ENCODE measurements around the gene HDDC2.

DNA sequence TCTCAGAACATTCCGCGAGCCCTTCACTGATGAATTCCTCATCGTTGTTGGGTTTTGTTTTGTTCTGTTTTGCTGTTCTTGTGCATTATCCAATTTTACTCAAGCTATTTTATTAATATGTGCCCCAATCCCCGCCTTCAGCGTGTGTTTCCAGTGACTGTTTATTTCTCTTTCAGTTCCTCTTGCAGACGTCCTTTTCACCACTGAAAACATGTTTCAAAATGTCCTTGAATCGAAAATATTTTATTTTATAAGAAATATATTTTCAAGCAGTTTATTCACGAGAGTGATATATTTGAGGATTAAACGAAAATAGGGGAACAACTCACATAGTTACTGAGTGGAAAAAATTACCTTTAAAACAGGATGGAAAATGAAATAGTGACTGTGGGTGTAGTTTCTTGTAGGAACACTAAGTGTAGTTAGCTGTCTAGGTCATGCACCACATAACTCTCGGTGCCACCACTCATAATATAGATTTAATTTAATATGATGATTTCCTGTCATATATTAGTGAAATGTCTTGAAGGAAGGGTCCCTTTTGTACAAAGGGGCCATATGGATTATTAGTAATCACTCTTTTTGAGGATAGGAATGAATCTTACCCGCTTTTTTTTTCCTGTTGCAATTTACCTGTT lies 45.3 kb upstream of the HDDC2 start:
- no peak for TF ChIP-seq EZH2 (IDR thresholded peaks at IDR 0.05; ENCODE audit: low read depth)
- TF ChIP-seq, protein P1, sequence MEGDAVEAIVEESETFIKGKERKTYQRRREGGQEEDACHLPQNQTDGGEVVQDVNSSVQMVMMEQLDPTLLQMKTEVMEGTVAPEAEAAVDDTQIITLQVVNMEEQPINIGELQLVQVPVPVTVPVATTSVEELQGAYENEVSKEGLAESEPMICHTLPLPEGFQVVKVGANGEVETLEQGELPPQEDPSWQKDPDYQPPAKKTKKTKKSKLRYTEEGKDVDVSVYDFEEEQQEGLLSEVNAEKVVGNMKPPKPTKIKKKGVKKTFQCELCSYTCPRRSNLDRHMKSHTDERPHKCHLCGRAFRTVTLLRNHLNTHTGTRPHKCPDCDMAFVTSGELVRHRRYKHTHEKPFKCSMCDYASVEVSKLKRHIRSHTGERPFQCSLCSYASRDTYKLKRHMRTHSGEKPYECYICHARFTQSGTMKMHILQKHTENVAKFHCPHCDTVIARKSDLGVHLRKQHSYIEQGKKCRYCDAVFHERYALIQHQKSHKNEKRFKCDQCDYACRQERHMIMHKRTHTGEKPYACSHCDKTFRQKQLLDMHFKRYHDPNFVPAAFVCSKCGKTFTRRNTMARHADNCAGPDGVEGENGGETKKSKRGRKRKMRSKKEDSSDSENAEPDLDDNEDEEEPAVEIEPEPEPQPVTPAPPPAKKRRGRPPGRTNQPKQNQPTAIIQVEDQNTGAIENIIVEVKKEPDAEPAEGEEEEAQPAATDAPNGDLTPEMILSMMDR (conservative IDR thresholded peaks at IDR 0.05), result no peak

All from PC-9 (cell line).